Measurements from ENCODE around the gene CDH8. TPM values are rescaled to one million over a fixed set of nuclear protein-coding genes. Genes with fewer than 3 reads are reported as not detected.
"Not testable (repeated sequence)": the region's sequence is repeated elsewhere in the genome, so short reads cannot be mapped to it uniquely, and the experiment has no call there.

The CDH8 gene
- total and polyA plus RNA-seq, 2 experiments from 2014 or later = 2.1 to 2.2 TPM

DNA sequence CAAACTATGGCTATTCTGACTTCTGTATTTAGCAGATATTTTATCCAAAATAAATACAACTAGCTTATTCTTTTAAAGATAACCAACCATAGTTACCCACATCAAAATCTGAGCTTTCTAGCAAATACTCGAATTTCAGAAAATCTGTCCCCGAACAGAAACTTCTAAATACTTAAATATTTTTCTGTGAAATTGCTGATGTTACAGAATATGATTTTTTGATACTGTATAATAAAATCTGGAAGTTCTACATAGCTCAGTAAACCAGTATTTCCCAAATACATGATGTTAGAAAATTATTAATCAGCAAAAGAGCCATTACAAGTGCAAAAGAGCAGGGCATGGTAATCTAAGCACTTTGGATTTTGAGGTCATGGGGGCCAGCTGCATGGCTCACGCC is 114.9 kb downstream of the CDH8 start:
- no peaks in the 10 kb centered on the region for H3K27me3 ChIP-seq
- H3K4me2 ChIP-seq = no peak overlapping the region
- H4K20me1 ChIP-seq (ENCODE audit: insufficient read depth, poor library complexity, severe bottlenecking) = no peaks in the 10 kb centered on the region
- H2AFZ ChIP-seq = no peak overlapping the region
- no peak overlapping the region for H3K4me3 ChIP-seq
- no peak overlapping the region for H3K27ac ChIP-seq
- H3K9me3 ChIP-seq (ENCODE audit: low read depth) = no peaks in the 10 kb centered on the region
- H3K79me2 ChIP-seq = no peaks in the 10 kb centered on the region
- no peak for DNase-seq (ENCODE audit: low spot score)
- no peaks in the 10 kb centered on the region for H3K36me3 ChIP-seq (replicated peaks; ENCODE audit: insufficient read depth, low read depth)
- WGBS (ENCODE audit: low lambda C conversion rate, missing lambda C conversion rate) = 92% methylated on average over 3 of the region's 3 CpGs
- no peak for TF ChIP-seq EZH2 (IDR thresholded peaks at IDR 0.05; ENCODE audit: borderline replicate concordance)
- no peak for TF ChIP-seq EZH2phosphoT487 (IDR thresholded peaks at IDR 0.05; ENCODE audit: low read depth, severe bottlenecking, unreplicated experiment)
- TF ChIP-seq, protein P1, sequence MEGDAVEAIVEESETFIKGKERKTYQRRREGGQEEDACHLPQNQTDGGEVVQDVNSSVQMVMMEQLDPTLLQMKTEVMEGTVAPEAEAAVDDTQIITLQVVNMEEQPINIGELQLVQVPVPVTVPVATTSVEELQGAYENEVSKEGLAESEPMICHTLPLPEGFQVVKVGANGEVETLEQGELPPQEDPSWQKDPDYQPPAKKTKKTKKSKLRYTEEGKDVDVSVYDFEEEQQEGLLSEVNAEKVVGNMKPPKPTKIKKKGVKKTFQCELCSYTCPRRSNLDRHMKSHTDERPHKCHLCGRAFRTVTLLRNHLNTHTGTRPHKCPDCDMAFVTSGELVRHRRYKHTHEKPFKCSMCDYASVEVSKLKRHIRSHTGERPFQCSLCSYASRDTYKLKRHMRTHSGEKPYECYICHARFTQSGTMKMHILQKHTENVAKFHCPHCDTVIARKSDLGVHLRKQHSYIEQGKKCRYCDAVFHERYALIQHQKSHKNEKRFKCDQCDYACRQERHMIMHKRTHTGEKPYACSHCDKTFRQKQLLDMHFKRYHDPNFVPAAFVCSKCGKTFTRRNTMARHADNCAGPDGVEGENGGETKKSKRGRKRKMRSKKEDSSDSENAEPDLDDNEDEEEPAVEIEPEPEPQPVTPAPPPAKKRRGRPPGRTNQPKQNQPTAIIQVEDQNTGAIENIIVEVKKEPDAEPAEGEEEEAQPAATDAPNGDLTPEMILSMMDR (IDR thresholded peaks at IDR 0.05; ENCODE audit: poor library complexity) = no peak
- no peaks in the 10 kb centered on the region for H3K9me2 ChIP-seq (replicated peaks; ENCODE audit: insufficient read depth)
- H3K4me1 ChIP-seq (ENCODE audit: insufficient read depth) = no peaks in the 10 kb centered on the region

DNA sequence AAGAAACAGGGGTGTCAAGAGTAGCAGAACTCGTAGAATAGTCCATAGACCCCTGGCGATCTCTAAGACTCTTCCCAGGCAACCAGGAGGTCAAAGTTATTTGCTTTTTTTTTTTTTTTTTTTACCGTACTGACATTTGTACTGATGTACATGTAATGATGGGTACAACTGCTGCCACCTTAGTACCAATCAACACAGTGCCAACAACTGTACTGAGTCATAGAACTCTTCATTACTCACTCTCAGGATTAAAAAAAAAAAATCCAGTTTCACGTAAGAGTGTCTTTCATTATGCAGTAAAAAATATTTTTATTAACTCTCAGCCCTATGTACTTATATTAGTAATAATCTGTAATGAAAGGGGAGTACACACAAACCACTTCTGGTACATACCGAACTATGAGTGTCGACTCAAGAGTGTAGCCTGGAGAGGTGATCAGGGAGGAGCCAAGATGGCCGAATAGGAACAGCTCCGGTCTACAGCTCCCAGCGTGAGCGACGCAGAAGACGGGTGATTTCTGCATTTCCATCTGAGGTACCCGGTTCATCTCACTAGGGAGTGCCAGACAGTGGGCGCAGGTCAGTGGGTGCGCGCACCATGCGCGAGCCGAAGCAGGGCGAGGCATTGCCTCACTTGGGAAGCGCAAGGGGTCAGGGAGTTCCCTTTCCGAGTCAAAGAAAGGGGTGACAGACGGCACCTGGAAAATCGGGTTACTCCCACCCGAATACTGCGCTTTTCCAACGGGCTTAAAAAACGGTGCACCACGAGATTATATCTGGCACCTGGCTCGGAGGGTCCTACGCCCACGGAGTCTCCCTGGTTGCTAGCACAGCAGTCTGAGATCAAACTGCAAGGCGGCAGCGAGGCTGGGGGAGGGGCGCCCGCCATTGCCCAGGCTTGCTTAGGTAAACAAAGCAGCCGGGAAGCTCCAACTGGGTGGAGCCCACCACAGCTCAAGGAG is 118.1 kb downstream of the CDH8 start:
- not testable (repeated sequence) for H3K9me3 ChIP-seq (ENCODE audit: low read depth); H2AFZ ChIP-seq

DNA sequence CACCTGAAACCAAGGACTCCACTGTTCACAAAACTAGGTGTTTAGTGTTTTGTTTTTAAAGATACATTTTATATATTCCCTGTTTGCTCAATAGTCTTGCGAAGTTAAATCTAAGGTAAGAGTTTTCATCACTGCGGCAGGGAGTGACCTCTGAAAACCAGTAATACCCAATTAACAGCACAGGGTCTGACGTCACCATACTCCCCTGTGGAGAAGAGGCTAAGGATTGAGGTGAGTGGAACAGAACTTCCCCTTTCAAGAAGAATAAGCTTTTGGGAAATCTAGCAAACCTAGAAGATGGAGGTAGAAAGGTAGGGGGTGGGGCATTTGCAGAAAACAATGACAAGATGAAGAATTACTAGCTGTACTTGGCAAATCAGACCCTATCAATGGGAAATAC is 120.7 kb downstream of the CDH8 start:
- Histone ChIP-seq H3K4me3 (no peak overlapping the region), H3K27ac (no peak overlapping the region)

More for the DNA sequence above, 118.1 kb downstream of the CDH8 start:
- H3K4me3 ChIP-seq; H3K36me3 ChIP-seq (replicated peaks; ENCODE audit: insufficient read depth, low read depth); H4K20me1 ChIP-seq (ENCODE audit: insufficient read depth, poor library complexity, severe bottlenecking); DNase-seq (ENCODE audit: low spot score); H3K79me2 ChIP-seq; H3K27ac ChIP-seq; H3K4me1 ChIP-seq (ENCODE audit: insufficient read depth); H3K9me2 ChIP-seq (replicated peaks; ENCODE audit: insufficient read depth); H3K27me3 ChIP-seq: not testable (repeated sequence)
- WGBS (ENCODE audit: low lambda C conversion rate, missing lambda C conversion rate) = 53% methylated on average over 35 of the region's 37 CpGs
- peak overlapping the region; percentile 60 for H3K4me2 ChIP-seq

DNA sequence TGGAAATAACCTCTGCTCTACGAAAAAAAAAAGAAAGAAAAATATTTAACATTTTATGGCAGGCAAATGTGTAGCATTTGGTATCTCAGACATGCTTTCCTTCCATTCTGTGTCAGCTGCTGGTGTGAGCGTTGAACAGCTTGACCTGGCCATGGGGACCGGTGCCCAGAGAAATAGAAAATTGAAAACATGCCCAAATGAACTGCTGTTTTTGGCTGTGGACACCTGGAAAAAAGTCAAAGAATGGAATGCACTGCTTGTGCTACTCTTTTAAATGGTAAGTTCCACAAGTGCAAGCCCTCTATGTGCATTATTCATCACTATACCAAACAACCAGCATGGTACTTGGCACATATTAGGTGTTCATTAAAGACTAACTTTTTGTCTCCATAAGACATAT is 127.2 kb downstream of the CDH8 start:
- DNase-seq (ENCODE audit: low spot score) = no peak
- 91% methylated on average over 3 of the region's 3 CpGs for WGBS (ENCODE audit: low lambda C conversion rate, missing lambda C conversion rate)
- no peaks in the 10 kb centered on the region for H3K9me2 ChIP-seq (replicated peaks; ENCODE audit: insufficient read depth)

More for the DNA sequence above, 120.7 kb downstream of the CDH8 start:
- DNase-seq (ENCODE audit: low spot score) = no peak
- TF ChIP-seq, protein P1 (IDR thresholded peaks at IDR 0.05; ENCODE audit: poor library complexity) = no peak
- TF ChIP-seq EZH2 (IDR thresholded peaks at IDR 0.05; ENCODE audit: borderline replicate concordance) (no peak), EZH2phosphoT487 (IDR thresholded peaks at IDR 0.05; ENCODE audit: low read depth, severe bottlenecking, unreplicated experiment) (no peak)
- H3K27me3 ChIP-seq = no peaks in the 10 kb centered on the region
- no peaks in the 10 kb centered on the region for H3K36me3 ChIP-seq (replicated peaks; ENCODE audit: insufficient read depth, low read depth)
- H3K79me2 ChIP-seq = no peaks in the 10 kb centered on the region
- no peaks in the 10 kb centered on the region for H3K9me2 ChIP-seq (replicated peaks; ENCODE audit: insufficient read depth)
- H3K4me2 ChIP-seq = no peak overlapping the region
- H3K4me1 ChIP-seq (ENCODE audit: insufficient read depth) = no peaks in the 10 kb centered on the region
- whole genome bisulfite sequencing (ENCODE audit: low lambda C conversion rate, missing lambda C conversion rate) = 90% methylated on average over 3 of the region's 3 CpGs
- H3K9me3 ChIP-seq (ENCODE audit: low read depth) = no peaks in the 10 kb centered on the region
- no peak overlapping the region for H2AFZ ChIP-seq
- H4K20me1 ChIP-seq (ENCODE audit: insufficient read depth, poor library complexity, severe bottlenecking) = no peaks in the 10 kb centered on the region

More for the DNA sequence above, 127.2 kb downstream of the CDH8 start:
- H3K79me2 ChIP-seq = no peaks in the 10 kb centered on the region
- no peaks in the 10 kb centered on the region for H3K36me3 ChIP-seq (replicated peaks; ENCODE audit: insufficient read depth, low read depth)
- no peak overlapping the region for H3K4me3 ChIP-seq
- no peaks in the 10 kb centered on the region for H3K9me3 ChIP-seq (ENCODE audit: low read depth)
- H3K27ac ChIP-seq = no peak overlapping the region
- H3K27me3 ChIP-seq = no peaks in the 10 kb centered on the region
- no peaks in the 10 kb centered on the region for H4K20me1 ChIP-seq (ENCODE audit: insufficient read depth, poor library complexity, severe bottlenecking)
- no peak overlapping the region for H2AFZ ChIP-seq
- TF ChIP-seq, protein P1 (IDR thresholded peaks at IDR 0.05; ENCODE audit: poor library complexity) = no peak
- TF ChIP-seq EZH2phosphoT487 (IDR thresholded peaks at IDR 0.05; ENCODE audit: low read depth, severe bottlenecking, unreplicated experiment) (no peak), EZH2 (IDR thresholded peaks at IDR 0.05; ENCODE audit: borderline replicate concordance) (no peak)
- no peak overlapping the region for H3K4me2 ChIP-seq
- H3K4me1 ChIP-seq (ENCODE audit: insufficient read depth) = no peaks in the 10 kb centered on the region

Measured in hepatocyte (in vitro differentiated cells).